HCT116 (cell line): ENCODE results near the gene SEC11C. TPM values are rescaled to one million over a fixed set of nuclear protein-coding genes. Genes with fewer than 3 reads are reported as not detected.

Experiments used
- ATAC-seq: fragments of 200-7000 bp; cut with Tn5 transposase; 2 replicates; pipeline ENCODE4 v1.9.1; 2020; ENCODE audit warnings: mild to moderate bottlenecking, moderate library complexity
- BruUV-seq: library from RNA; stranded (reverse); fragments of 400-500 nt; replicated peaks from 2 replicates; lab custom pipeline; 2021; lab: Mats Ljungman, UMichigan
- CTCF ChIA-PET: fragments of 300-600 bp; sonication (Branson Sonifier 250); formaldehyde crosslinking; loops from one replicate; lab custom pipeline; 2021; ENCODE audit warnings: antibody characterized with exemption; lab: Charles Lee
- POLR2A ChIA-PET: fragments of 300-600, 350-600 bp; sonication (Branson Sonifier 250); formaldehyde crosslinking; loops from one replicate; lab custom pipeline; 2021; ENCODE audit warnings: antibody characterized with exemption; lab: Charles Lee
- RAD21 ChIA-PET, 2 experiments: fragments of 300-600 bp; sonication (Branson Sonifier 250); formaldehyde crosslinking; loops; one replicate each; lab custom pipeline; 2023; ENCODE audit warnings: low total read pairs in 2 of 2; ENCODE audit not compliant: uncharacterized antibody in 2 of 2, unreplicated experiment in 2 of 2, low non-redundant PET in 1 of 2; lab: Charles Lee
- DNase-seq: peaks from one replicate; pipeline ENCODE4 v3.0.0-alpha.2; 2010; ENCODE audit warnings: low read depth, low spot score
- H2AFZ ChIP-seq: fragments of 200-600 bp; shearing (Covaris generic), sonication (generic); 2 replicates; pipeline ENCODE4 v1.6.1; 2017; ENCODE audit warnings: low read depth, mixed run types, mixed read lengths, antibody characterized with exemption, low read length; ENCODE audit not compliant: poor library complexity, severe bottlenecking
- H3K27ac ChIP-seq: 2 replicates; pipeline ENCODE4 v1.5.1; 2012; ENCODE audit warnings: low read depth, low read length
- H3K27me3 ChIP-seq: fragments of 200-600 bp; sonication (generic); 2 replicates; pipeline ENCODE4 v1.6.1; 2016; ENCODE audit warnings: mixed run types, low read length, mixed read lengths; ENCODE audit not compliant: insufficient read depth
- H3K36me3 ChIP-seq, 2 experiments: fragments of 200-500 bp in 1 of 2; fragments of 200-600 bp in 1 of 2; sonication (Bioruptor generic) in 1 of 2; sonication (generic) in 1 of 2; 2 replicates each; pipeline versions ENCODE4 v1.5.1 to v1.6.1; 2014 to 2016; ENCODE audit warnings: low read length in 2 of 2, inconsistent platforms in 1 of 2, mixed read lengths in 1 of 2, mixed run types in 1 of 2; ENCODE audit not compliant: insufficient read depth in 2 of 2, control insufficient read depth in 1 of 2
- H3K4me1 ChIP-seq, 2 experiments: fragments of 200-600 bp in 1 of 2; sonication (generic) in 1 of 2; 2 replicates each; pipeline versions ENCODE4 v1.5.1 to v1.6.1; 2012 to 2017; ENCODE audit warnings: low read length in 2 of 2, inconsistent platforms in 1 of 2, mild to moderate bottlenecking in 1 of 2, mixed read lengths in 1 of 2, mixed run types in 1 of 2, moderate library complexity in 1 of 2; ENCODE audit not compliant: insufficient read depth in 2 of 2, control insufficient read depth in 1 of 2
- H3K4me2 ChIP-seq: fragments of 200-600 bp; sonication (generic); 2 replicates; pipeline ENCODE4 v1.6.1; 2017; ENCODE audit warnings: mixed run types, low read length, mixed read lengths
- H3K4me3 ChIP-seq, 2 experiments: fragments of 200-600 bp in 1 of 2; sonication (generic) in 1 of 2; replicated peaks in 1 of 2; 2 replicates each; pipeline ENCODE4 v1.5.1; 2011 to 2016; ENCODE audit warnings: low read length in 2 of 2, control low read depth in 1 of 2, low read depth in 1 of 2, mild to moderate bottlenecking in 1 of 2, mixed read lengths in 1 of 2, mixed run types in 1 of 2
- H3K79me2 ChIP-seq: fragments of 200-600 bp; sonication (generic); 2 replicates; pipeline ENCODE4 v1.6.1; 2017; ENCODE audit warnings: mild to moderate bottlenecking, mixed run types, low read length, moderate library complexity, mixed read lengths; ENCODE audit not compliant: insufficient read depth
- H3K9ac ChIP-seq: fragments of 200-600 bp; sonication (generic); 2 replicates; pipeline ENCODE4 v1.6.1; 2016; ENCODE audit warnings: low read length, mixed read lengths
- H3K9me2 ChIP-seq: fragments of 200-600 bp; sonication (generic), shearing (Covaris generic); 2 replicates; pipeline ENCODE4 v1.6.1; 2017; ENCODE audit warnings: mixed run types, mild to moderate bottlenecking, moderate library complexity; ENCODE audit not compliant: insufficient read depth
- H3K9me3 ChIP-seq, 2 experiments: fragments of 200-500 bp in 1 of 2; fragments of 200-600 bp in 1 of 2; sonication (Bioruptor generic) in 1 of 2; sonication (generic) in 1 of 2; 2 replicates each; pipeline ENCODE4 v1.6.1; 2014 to 2017; ENCODE audit warnings: low read length in 2 of 2, mixed read lengths in 2 of 2, inconsistent platforms in 1 of 2, low read depth in 1 of 2, mild to moderate bottlenecking in 1 of 2, mixed run types in 1 of 2, moderate library complexity in 1 of 2; ENCODE audit not compliant: control insufficient read depth in 1 of 2, insufficient read depth in 1 of 2
- H4K20me1 ChIP-seq: fragments of 200-600 bp; sonication (generic), shearing (Covaris generic); 2 replicates; pipeline ENCODE4 v1.6.1; 2017; ENCODE audit warnings: mixed run types, mild to moderate bottlenecking, moderate library complexity; ENCODE audit not compliant: insufficient read depth
- ATF3 ChIP-seq: IDR thresholded peaks from 2 replicates; pipeline ENCODE4 v1.6.1; 2012
- CBX3 ChIP-seq: IDR thresholded peaks from 2 replicates; pipeline ENCODE4 v1.6.1; 2012; ENCODE audit warnings: low read depth
- CEBPB ChIP-seq: IDR thresholded peaks from 2 replicates; pipeline ENCODE4 v1.6.1; 2012; ENCODE audit warnings: low read depth
- ELF1 ChIP-seq: IDR thresholded peaks from 2 replicates; pipeline ENCODE4 v1.6.1; 2012; ENCODE audit warnings: low read depth, borderline replicate concordance
- FOSL1 ChIP-seq: IDR thresholded peaks from 2 replicates; pipeline ENCODE4 v1.6.1; 2012; ENCODE audit warnings: low read depth
- JUND ChIP-seq: IDR thresholded peaks from 2 replicates; pipeline ENCODE4 v1.6.1; 2012
- POLR2AphosphoS5 ChIP-seq: IDR thresholded peaks from 2 replicates; pipeline ENCODE4 v1.6.1; 2011; ENCODE audit warnings: mild to moderate bottlenecking, low read depth, low read length, moderate library complexity
- REST ChIP-seq: IDR thresholded peaks from 2 replicates; pipeline ENCODE4 v1.6.1; 2012; ENCODE audit warnings: low read depth
- SP1 ChIP-seq: IDR thresholded peaks from 2 replicates; pipeline ENCODE4 v1.6.1; 2012; ENCODE audit warnings: low read depth
- TCF7L2 ChIP-seq: IDR thresholded peaks from 2 replicates; pipeline ENCODE4 v1.7.0; 2011; ENCODE audit warnings: borderline replicate concordance, inconsistent platforms; ENCODE audit not compliant: insufficient read depth, insufficient read length; ENCODE audit errors: extremely low read depth
- ZBTB33 ChIP-seq: IDR thresholded peaks from 2 replicates; pipeline ENCODE4 v1.6.1; 2011; ENCODE audit warnings: mild to moderate bottlenecking, low read length, moderate library complexity; ENCODE audit not compliant: insufficient replicate concordance; ENCODE audit errors: extremely low read depth
- intact Hi-C: fragments of 100-400 bp; cut with micrococcal nuclease; formaldehyde crosslinking; loops from 2 replicates; pipeline ENCODE4 v1.10.0; 2022
- total RNA-seq: library from RNA; stranded (reverse); gene quantifications from one replicate; pipeline ENCODE4 v1.2.1, GENCODE V29; 2021; ENCODE audit not compliant: unreplicated experiment

SEC11C gene
- total RNA-seq, 1 experiment from 2014 or later = 42.2 TPM

- no peak for DNase-seq
- ATAC-seq = no peak
- POLR2A ChIA-PET = no interaction called here
- CTCF ChIA-PET = no interaction called here
- no peaks in the 10 kb centered on the region for H3K9me3 ChIP-seq
- no peaks in the 10 kb centered on the region for H4K20me1 ChIP-seq
- H3K79me2 ChIP-seq = no peaks in the 10 kb centered on the region
- no peak overlapping the region for H2AFZ ChIP-seq
- H3K27me3 ChIP-seq = no peaks in the 10 kb centered on the region
- RAD21 ChIA-PET = no interaction called here
- H3K9ac ChIP-seq = no peak overlapping the region
- no peak overlapping the region for H3K4me3 ChIP-seq
- no peak overlapping the region for H3K27ac ChIP-seq
- no peaks in the 10 kb centered on the region for H3K9me2 ChIP-seq
- no peak for TF ChIP-seq ATF3
- H3K36me3 ChIP-seq = no peaks in the 10 kb centered on the region
- BruUV-seq = no TSS peak
- H3K4me1 ChIP-seq = no peaks in the 10 kb centered on the region
- no peak overlapping the region for H3K4me2 ChIP-seq
- intact Hi-C loops = no loop called here
These were observed 49.3 kb downstream of the SEC11C start for GRCh38 chr18:59189008-59189407.

GRCh38 chr18:59189746-59190145 is 50.1 kb downstream of the SEC11C start:
- RAD21 ChIA-PET = no interaction called here
- Histone ChIP-seq H3K4me2 (no peak overlapping the region), H3K9me3 (no peaks in the 10 kb centered on the region), H4K20me1 (no peaks in the 10 kb centered on the region), H3K36me3 (no peaks in the 10 kb centered on the region), H3K27ac (no peak overlapping the region), H3K9ac (no peak overlapping the region), H3K4me3 (no peak overlapping the region), H2AFZ (no peak overlapping the region), H3K27me3 (no peaks in the 10 kb centered on the region), H3K4me1 (no peaks in the 10 kb centered on the region), H3K9me2 (no peaks in the 10 kb centered on the region), H3K79me2 (no peaks in the 10 kb centered on the region)
- POLR2A ChIA-PET = no interaction called here
- intact Hi-C loops = no loop called here
- no peak for TF ChIP-seq ZBTB33
- no peak for TF ChIP-seq CBX3
- TF ChIP-seq SP1 = no peak
- TF ChIP-seq TCF7L2 = no peak
- TF ChIP-seq JUND = no peak
- no peak for TF ChIP-seq CEBPB
- TF ChIP-seq REST = no peak
- no peak for TF ChIP-seq ELF1
- no peak for TF ChIP-seq POLR2AphosphoS5
- TF ChIP-seq ATF3 = no peak
- TF ChIP-seq FOSL1 = no peak
- BruUV-seq = no TSS peak
- ATAC-seq = no peak
- no peak for DNase-seq
- CTCF ChIA-PET = no interaction called here
